WI38 (cell line): ENCODE data around the gene GOLGA7B.

Experiments
- H3K4me3 ChIP-seq: 2 replicates; pipeline ENCODE4 v1.5.1; 2011; ENCODE audit warnings: low read depth, mild to moderate bottlenecking, control low read depth, low read length
- CTCF ChIP-seq: IDR thresholded peaks from 2 replicates; pipeline ENCODE4 v1.5.1; 2012; ENCODE audit warnings: low read depth, mild to moderate bottlenecking, control low read depth, low read length

Gene GOLGA7B

GRCh38 chr10:97849687-97850402 is at the start of gene GOLGA7B:
Gene GOLGA7B (plus strand): TSS chr10:97849843. CDS start chr10:97850304, 461 bp downstream.
- peak within 1 kb of the TSS; percentile 38 for H3K4me3 ChIP-seq
- TF ChIP-seq CTCF, result no peak

GRCh38 chr10:97800474-97800873 is 49.2 kb upstream of the GOLGA7B start:
- H3K4me3 ChIP-seq, result no peak overlapping the region
- TF ChIP-seq CTCF, result no peak

- no peak overlapping the region for H3K4me3 ChIP-seq
- TF ChIP-seq CTCF, result no peak
These were observed 48.2 kb upstream of the GOLGA7B start for GRCh38 chr10:97801422-97801821.

- H3K4me3 ChIP-seq, result no peak overlapping the region
- TF ChIP-seq CTCF, result no peak
These were observed 44.4 kb upstream of the GOLGA7B start for GRCh38 chr10:97805096-97805884.

GRCh38 chr10:97805949-97806348 is 43.7 kb upstream of the GOLGA7B start:
- no peak for TF ChIP-seq CTCF
- H3K4me3 ChIP-seq, result no peak overlapping the region

GRCh38 chr10:97810446-97810845 is 39.2 kb upstream of the GOLGA7B start:
- TF ChIP-seq CTCF, result no peak
- no peak overlapping the region for H3K4me3 ChIP-seq

- TF ChIP-seq CTCF, result no peak
- H3K4me3 ChIP-seq, result no peak overlapping the region
These were observed 37.7 kb upstream of the GOLGA7B start for GRCh38 chr10:97811958-97812357.
